ENCODE measurements around the gene GINS2. TPM values are rescaled to one million over a fixed set of nuclear protein-coding genes. Genes with fewer than 3 reads are reported as not detected.

Gene GINS2
- total RNA-seq, 1 donor, result 1.8 TPM

DNA sequence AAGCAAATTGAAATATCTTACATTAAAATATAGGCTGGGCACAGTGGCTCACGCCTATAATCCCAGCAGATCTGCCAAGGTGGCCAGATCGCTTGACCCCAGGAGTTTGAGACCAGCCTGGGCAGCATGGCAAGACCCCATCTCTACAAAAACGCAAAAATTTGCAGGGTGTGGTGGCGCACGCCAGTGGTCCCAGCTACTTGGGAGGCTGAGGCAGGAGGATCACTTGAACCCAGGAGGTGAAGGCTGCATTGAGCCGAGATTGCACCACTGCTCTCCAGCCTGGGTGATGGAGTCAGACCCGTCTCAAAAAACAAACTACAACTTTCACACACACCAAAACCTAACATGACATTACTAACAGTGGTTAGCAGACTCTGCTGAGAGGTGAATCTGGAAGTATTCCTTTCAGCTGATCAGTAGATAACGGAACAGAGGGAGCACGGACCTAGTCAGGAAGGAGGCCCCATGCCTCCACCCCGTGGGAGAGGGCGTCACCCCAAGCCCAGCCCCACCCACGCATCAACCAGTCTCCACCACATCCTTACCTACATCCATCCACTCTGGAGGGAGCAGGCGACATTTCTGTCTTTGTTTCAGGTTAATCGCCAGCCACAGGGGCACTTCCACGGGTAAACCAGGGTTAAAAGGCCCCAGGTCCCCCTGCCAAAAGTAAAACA, 1.7 kb downstream of the GINS2 start:
- no peaks in the 10 kb centered on the region for H3K36me3 ChIP-seq (ENCODE audit: insufficient read depth, low read length)

DNA sequence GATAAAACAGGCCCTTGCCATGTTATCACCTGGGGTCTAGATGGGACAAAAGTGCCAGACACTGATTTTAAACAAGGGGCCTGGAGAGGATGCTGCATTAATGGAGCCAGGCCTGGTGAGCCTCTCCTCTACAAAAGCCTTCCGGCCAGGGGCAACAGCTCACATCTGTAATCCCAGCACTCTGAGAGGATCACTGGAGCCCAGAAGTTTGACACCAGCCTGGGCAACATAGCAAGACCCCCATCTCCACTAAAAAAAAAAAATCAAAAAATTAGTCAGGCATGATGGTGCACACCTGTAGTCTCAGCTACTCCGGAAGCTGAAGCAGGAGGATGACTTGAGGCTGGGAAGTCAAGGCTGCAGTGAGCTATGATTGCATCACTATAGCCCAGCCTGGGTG, 3.5 kb downstream of the GINS2 start:
- Histone ChIP-seq H3K27ac (ENCODE audit: low read depth, low read length) (no peak overlapping the region), H3K36me3 (ENCODE audit: insufficient read depth, low read length) (peaks cover 9% of the 10 kb centered on the region)

More for the DNA sequence above, 1.7 kb downstream of the GINS2 start:
- Histone ChIP-seq H3K79me2 (ENCODE audit: insufficient read depth, low read length) (peaks cover 2% of the 10 kb centered on the region), H3K27me3 (ENCODE audit: insufficient read depth, low read length) (peaks cover 5% of the 10 kb centered on the region), H3K4me1 (ENCODE audit: insufficient read depth, low read length) (peaks cover 5% of the 10 kb centered on the region), H3K27ac (ENCODE audit: low read depth, low read length) (no peak overlapping the region), H3K9me3 (ENCODE audit: low read depth, low read length) (no peaks in the 10 kb centered on the region), H3K4me2 (ENCODE audit: insufficient read depth, low read length) (no peak overlapping the region), H2AFZ (ENCODE audit: low read length) (no peak overlapping the region), H4K20me1 (ENCODE audit: insufficient read depth, low read length) (no peaks in the 10 kb centered on the region), H3K4me3 (ENCODE audit: insufficient read depth, low read length) (no peak overlapping the region)
- no peak for TF ChIP-seq CTCF (IDR thresholded peaks at IDR 0.05; ENCODE audit: extremely low read depth, low read depth, low read length)
- DNase-seq (ENCODE audit: insufficient read length, low spot score, missing footprints), result peak; percentile 67

GRCh38 chr16:85683363-85683762, 5.4 kb downstream of the GINS2 start:
- no peak for TF ChIP-seq CTCF (IDR thresholded peaks at IDR 0.05; ENCODE audit: extremely low read depth, low read depth, low read length)
- Histone ChIP-seq H3K36me3 (ENCODE audit: insufficient read depth, low read length) (peaks cover 12% of the 10 kb centered on the region), H3K27me3 (ENCODE audit: insufficient read depth, low read length) (no peaks in the 10 kb centered on the region), H3K9me3 (ENCODE audit: low read depth, low read length) (no peaks in the 10 kb centered on the region), H3K4me3 (ENCODE audit: insufficient read depth, low read length) (no peak overlapping the region), H2AFZ (ENCODE audit: low read length) (no peak overlapping the region), H3K4me2 (ENCODE audit: insufficient read depth, low read length) (no peak overlapping the region), H3K79me2 (ENCODE audit: insufficient read depth, low read length) (peaks cover 2% of the 10 kb centered on the region), H3K27ac (ENCODE audit: low read depth, low read length) (no peak overlapping the region), H3K4me1 (ENCODE audit: insufficient read depth, low read length) (no peaks in the 10 kb centered on the region), H4K20me1 (ENCODE audit: insufficient read depth, low read length) (no peaks in the 10 kb centered on the region)
- peak; percentile 52 for DNase-seq (ENCODE audit: insufficient read length, low spot score, missing footprints)

More for the DNA sequence above, 3.5 kb downstream of the GINS2 start:
- Histone ChIP-seq H3K9me3 (ENCODE audit: low read depth, low read length) (no peaks in the 10 kb centered on the region), H3K4me1 (ENCODE audit: insufficient read depth, low read length) (peaks cover 5% of the 10 kb centered on the region), H3K4me3 (ENCODE audit: insufficient read depth, low read length) (no peak overlapping the region), H3K79me2 (ENCODE audit: insufficient read depth, low read length) (peaks cover 2% of the 10 kb centered on the region), H2AFZ (ENCODE audit: low read length) (no peak overlapping the region), H3K4me2 (ENCODE audit: insufficient read depth, low read length) (no peak overlapping the region), H3K27me3 (ENCODE audit: insufficient read depth, low read length) (no peaks in the 10 kb centered on the region), H4K20me1 (ENCODE audit: insufficient read depth, low read length) (no peaks in the 10 kb centered on the region)
- no peak for DNase-seq (ENCODE audit: insufficient read length, low spot score, missing footprints)
- no peak for TF ChIP-seq CTCF (IDR thresholded peaks at IDR 0.05; ENCODE audit: extremely low read depth, low read depth, low read length)

GRCh38 chr16:85682516-85682915, 6.2 kb downstream of the GINS2 start:
- Histone ChIP-seq H3K36me3 (ENCODE audit: insufficient read depth, low read length) (peaks cover 21% of the 10 kb centered on the region), H3K79me2 (ENCODE audit: insufficient read depth, low read length) (peaks cover under 1% of the 10 kb centered on the region), H3K4me2 (ENCODE audit: insufficient read depth, low read length) (no peak overlapping the region), H3K4me3 (ENCODE audit: insufficient read depth, low read length) (no peak overlapping the region), H3K4me1 (ENCODE audit: insufficient read depth, low read length) (no peaks in the 10 kb centered on the region), H3K9me3 (ENCODE audit: low read depth, low read length) (no peaks in the 10 kb centered on the region), H3K27ac (ENCODE audit: low read depth, low read length) (no peak overlapping the region), H3K27me3 (ENCODE audit: insufficient read depth, low read length) (no peaks in the 10 kb centered on the region), H2AFZ (ENCODE audit: low read length) (no peak overlapping the region), H4K20me1 (ENCODE audit: insufficient read depth, low read length) (no peaks in the 10 kb centered on the region)
- TF ChIP-seq CTCF (IDR thresholded peaks at IDR 0.05; ENCODE audit: extremely low read depth, low read depth, low read length), result no peak
- DNase-seq (ENCODE audit: insufficient read length, low spot score, missing footprints), result peak; percentile 56

Measured in osteoblast (primary cell).